HepG2 (cell line): Measurements from ENCODE around the gene SDK1.

ENCODE experiments used
- CTCF ChIP-seq: sonication (generic); formaldehyde crosslinking; IDR thresholded peaks from 2 replicates; pipeline ENCODE4 v1.5.0; 2020; ENCODE audit warnings: mild to moderate bottlenecking, missing genetic modification reagents, moderate library complexity
- ETV6 ChIP-seq: sonication (generic); formaldehyde crosslinking; conservative IDR thresholded peaks from 2 replicates; pipeline ENCODE4 v1.4.0; 2020; ENCODE audit warnings: missing genetic modification reagents
- LBX2 ChIP-seq: sonication (generic); formaldehyde crosslinking; IDR thresholded peaks from 2 replicates; pipeline ENCODE4 v1.5.0; 2020; ENCODE audit warnings: missing genetic modification reagents, mild to moderate bottlenecking, borderline replicate concordance
- LCORL ChIP-seq, 2 experiments: fragments of 450-650 bp in 1 of 2; sonication (generic) in 1 of 2; formaldehyde crosslinking in 1 of 2; IDR thresholded peaks; 2 replicates each; pipeline versions ENCODE4 v1.5.0 to v1.6.1; 2017 to 2020; ENCODE audit warnings: antibody characterized with exemption in 1 of 2, missing genetic modification reagents in 1 of 2
- SOX6 ChIP-seq, 2 experiments: fragments of 450-650 bp in 1 of 2; sonication (generic) in 1 of 2; formaldehyde crosslinking in 1 of 2; IDR thresholded peaks; 2 replicates each; pipeline versions ENCODE4 v1.4.0 to v1.6.1; 2017 to 2020; ENCODE audit warnings: antibody characterized with exemption in 1 of 2, mild to moderate bottlenecking in 1 of 2, missing genetic modification reagents in 1 of 2
- ZNF530 ChIP-seq: sonication (generic); formaldehyde crosslinking; IDR thresholded peaks from 2 replicates; pipeline ENCODE4 v1.5.0; 2020; ENCODE audit warnings: low read depth, mild to moderate bottlenecking, missing genetic modification reagents

- TF ChIP-seq ETV6 (CRISPR knock-in tag), result no peak
- TF ChIP-seq LBX2 (CRISPR knock-in tag), result no peak
- TF ChIP-seq LCORL (IDR thresholded peaks at IDR 0.05), result no peak
- TF ChIP-seq LCORL (CRISPR knock-in tag; IDR thresholded peaks at IDR 0.05), result no peak
- TF ChIP-seq CTCF (CRISPR knock-in tag), result no peak
- TF ChIP-seq ZNF530 (CRISPR knock-in tag), result no peak
- no peak for TF ChIP-seq SOX6 (IDR thresholded peaks at IDR 0.05)
- TF ChIP-seq SOX6 (CRISPR knock-in tag; IDR thresholded peaks at IDR 0.05), result no peak
Measured at GRCh38 chr7:4009211-4010060, 708.4 kb downstream of the SDK1 start.
